ENCODE data around the gene KDM8. TPM values are rescaled to one million over a fixed set of nuclear protein-coding genes. Genes with fewer than 3 reads are reported as not detected.
"Not testable (repeated sequence)": the region's sequence is repeated elsewhere in the genome, so short reads cannot be mapped to it uniquely, and the experiment has no call there.

KDM8 gene
- polyA plus RNA-seq, 1 of the 3 experiments (the other 2 are of a cell fraction), result 3.3 TPM

GRCh38 chr16:27247076-27247475 is 43.8 kb downstream of the KDM8 start:
- H3K27me3 ChIP-seq (ENCODE audit: insufficient read depth); H3K36me3 ChIP-seq (replicated peaks in 1 of 2; ENCODE audit: control insufficient read depth in 1 of 2, insufficient read depth in 2 of 2, low read length in 1 of 2); DNase-seq; POLR2A ChIA-PET; H3K9ac ChIP-seq; H3K9me2 ChIP-seq; H4K20me1 ChIP-seq (ENCODE audit: insufficient read depth); H3K27ac ChIP-seq (ENCODE audit: low read depth in 2 of 2, low read length in 1 of 2); H3K9me3 ChIP-seq; H3K4me2 ChIP-seq; H3K79me2 ChIP-seq (ENCODE audit: insufficient read depth); H2AFZ ChIP-seq (ENCODE audit: low read depth); H3K4me3 ChIP-seq (ENCODE audit: low read depth in 2 of 2, low read length in 1 of 2): not testable (repeated sequence)
- Histone ChIP-seq H3F3A (replicated peaks; ENCODE audit: insufficient read depth) (peaks cover 14% of the 10 kb centered on the region), H3K4me1 (ENCODE audit: control insufficient read depth in 1 of 2, insufficient read depth in 2 of 2, low read depth in 1 of 2, low read length in 1 of 2) (peaks cover 6 to 28% of the 10 kb centered on the region in 2 experiments; a peak in 3 of 4 replicates)
- CTCF ChIA-PET, result interaction anchor here (1.5 to 4.1 kb wide), 2 partner anchors 12 to 121 kb away, joined by 4 to 29 read pairs; no protein-coding TSS in a partner anchor
- WGBS (ENCODE audit: low lambda C conversion rate), result 94% methylated on average over 1 of the region's 1 CpG

GRCh38 chr16:27248036-27248435 is 44.7 kb downstream of the KDM8 start:
- Histone ChIP-seq H3K9me2 (no peaks in the 10 kb centered on the region), H3K9me3 (no peaks in the 10 kb centered on the region), H3F3A (replicated peaks; ENCODE audit: insufficient read depth) (peaks cover 14% of the 10 kb centered on the region), H3K27ac (ENCODE audit: low read depth in 2 of 2, low read length in 1 of 2) (no peak overlapping the region), H3K36me3 (replicated peaks in 1 of 2; ENCODE audit: control insufficient read depth in 1 of 2, insufficient read depth in 2 of 2, low read length in 1 of 2) (no peaks in the 10 kb centered on the region), H3K27me3 (ENCODE audit: insufficient read depth) (no peaks in the 10 kb centered on the region), H4K20me1 (ENCODE audit: insufficient read depth) (no peaks in the 10 kb centered on the region), H3K79me2 (ENCODE audit: insufficient read depth) (no peaks in the 10 kb centered on the region), H3K4me3 (ENCODE audit: low read depth in 2 of 2, low read length in 1 of 2) (no peak overlapping the region), H2AFZ (ENCODE audit: low read depth) (no peak overlapping the region), H3K4me2 (no peak overlapping the region), H3K9ac (no peak overlapping the region), H3K4me1 (ENCODE audit: control insufficient read depth in 1 of 2, insufficient read depth in 2 of 2, low read depth in 1 of 2, low read length in 1 of 2) (peaks cover 4 to 22% of the 10 kb centered on the region in 2 experiments; a peak in 3 of 4 replicates)
- CTCF ChIA-PET, result interaction anchor here (1.0 to 2.0 kb wide), 2 partner anchors 13 to 120 kb away, joined by 3 to 7 read pairs; no protein-coding TSS in a partner anchor
- DNase-seq, result no peak
- 98% methylated on average over 2 of the region's 2 CpGs for WGBS (ENCODE audit: low lambda C conversion rate)
- TF ChIP-seq EZH2phosphoT487 (IDR thresholded peaks at IDR 0.05; ENCODE audit: borderline replicate concordance, low read depth), result no peak
- no peak for TF ChIP-seq GATA2 (CRISPR knock-in tag; IDR thresholded peaks at IDR 0.05)
- TF ChIP-seq FOXJ3 (CRISPR knock-in tag; IDR thresholded peaks at IDR 0.05), result no peak
- TF ChIP-seq TAF1 (IDR thresholded peaks at IDR 0.05; ENCODE audit: borderline replicate concordance, low read depth, low read length), result no peak
- no peak for TF ChIP-seq GABPA (IDR thresholded peaks at IDR 0.05; ENCODE audit: low read depth)
- TF ChIP-seq REST (IDR thresholded peaks at IDR 0.05; ENCODE audit: low read depth, low read length), result no peak
- TF ChIP-seq RAD21 (IDR thresholded peaks at IDR 0.05; ENCODE audit: low read length), result no peak
- no peak for TF ChIP-seq NRF1 (IDR thresholded peaks at IDR 0.05; ENCODE audit: low read depth, low read length)
- no peak for TF ChIP-seq CHD2 (IDR thresholded peaks at IDR 0.05; ENCODE audit: low read length, partially characterized antibody)
- TF ChIP-seq POLR2AphosphoS5 (IDR thresholded peaks at IDR 0.05; ENCODE audit: low read depth, low read length), result no peak
- no peak for TF ChIP-seq SIN3A (IDR thresholded peaks at IDR 0.05; ENCODE audit: borderline replicate concordance, low read depth, low read length)
- no peak for TF ChIP-seq EP300 (IDR thresholded peaks at IDR 0.05; ENCODE audit: borderline replicate concordance in 1 of 2, low read depth in 1 of 2, low read length in 1 of 2)
- POLR2A ChIA-PET, result no interaction called here

GRCh38 chr16:27248886-27249285 is 45.6 kb downstream of the KDM8 start:
- H3K9ac ChIP-seq; DNase-seq; H3K27me3 ChIP-seq (ENCODE audit: insufficient read depth); H3K9me3 ChIP-seq; H3K27ac ChIP-seq (ENCODE audit: low read depth in 2 of 2, low read length in 1 of 2); H4K20me1 ChIP-seq (ENCODE audit: insufficient read depth); H3K36me3 ChIP-seq (replicated peaks in 1 of 2; ENCODE audit: control insufficient read depth in 1 of 2, insufficient read depth in 2 of 2, low read length in 1 of 2); H3K79me2 ChIP-seq (ENCODE audit: insufficient read depth); POLR2A ChIA-PET; H2AFZ ChIP-seq (ENCODE audit: low read depth); H3K4me2 ChIP-seq; H3K4me3 ChIP-seq (ENCODE audit: low read depth in 2 of 2, low read length in 1 of 2); H3K9me2 ChIP-seq: not testable (repeated sequence)
- peaks cover 4 to 22% of the 10 kb centered on the region in 2 experiments; a peak in 3 of 4 replicates for H3K4me1 ChIP-seq (ENCODE audit: control insufficient read depth in 1 of 2, insufficient read depth in 2 of 2, low read depth in 1 of 2, low read length in 1 of 2)
- 94% methylated on average over 4 of the region's 4 CpGs for WGBS (ENCODE audit: low lambda C conversion rate)
- H3F3A ChIP-seq (replicated peaks; ENCODE audit: insufficient read depth), result peaks cover 21% of the 10 kb centered on the region
- CTCF ChIA-PET, result interaction anchor here (0.8 to 2.0 kb wide), 3 partner anchors 14 to 126 kb away, joined by 3 to 7 read pairs (median 3); no protein-coding TSS in a partner anchor
